ENCODE results near the gene SLC26A4. TPM values are rescaled to one million over a fixed set of nuclear protein-coding genes. Genes with fewer than 3 reads are reported as not detected.

Gene SLC26A4
- total RNA-seq, 1 experiment from 2014 or later: 59.2 TPM

- DNase-seq (ENCODE audit: low read depth): no peak
Observed at GRCh38 chr7:107744345-107744750, 83.7 kb downstream of the SLC26A4 start.

DNA sequence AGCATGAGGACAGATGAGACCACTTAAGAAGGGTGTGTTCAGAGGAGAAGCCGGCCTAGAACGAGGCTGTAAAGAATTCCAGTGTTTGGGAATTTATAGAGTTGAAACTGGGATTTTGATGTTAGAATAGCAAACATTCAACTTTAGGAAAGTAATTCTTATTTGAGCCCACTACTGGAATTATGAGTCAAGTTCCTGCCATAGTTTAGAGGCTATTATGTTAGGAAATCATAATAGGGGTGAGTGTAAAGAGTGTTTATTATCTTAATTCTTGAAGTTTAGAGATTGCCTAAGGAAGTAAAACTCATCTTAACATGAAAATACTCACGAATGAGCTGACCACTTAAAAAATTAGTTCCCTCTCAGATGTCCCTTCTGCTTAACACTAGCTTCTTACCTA, 85.4 kb downstream of the SLC26A4 start:
- DNase-seq (ENCODE audit: low read depth): no peak

- DNase-seq (ENCODE audit: low read depth): no peak
Observed at GRCh38 chr7:107751113-107751512, 90.5 kb downstream of the SLC26A4 start.

DNA sequence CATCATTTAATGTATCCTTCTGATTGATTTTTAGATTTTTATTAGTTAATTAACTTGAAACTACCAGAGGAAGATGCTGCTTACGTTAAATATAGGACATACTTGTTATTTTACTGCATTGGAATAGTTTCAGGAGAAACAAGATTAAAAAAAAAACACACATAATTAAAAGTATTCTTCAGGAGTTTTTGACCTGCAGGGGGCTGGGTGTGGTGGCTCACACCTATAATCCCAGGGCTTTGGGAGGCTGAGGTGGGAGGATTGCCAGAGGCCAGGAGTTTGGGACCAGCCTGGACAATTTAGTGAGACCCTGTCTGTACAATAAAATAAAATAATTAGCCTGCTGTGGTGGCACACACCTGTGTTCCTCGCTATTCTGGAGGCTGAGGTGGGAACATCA, 94.0 kb downstream of the SLC26A4 start:
- no peak for DNase-seq (ENCODE audit: low read depth)

DNA sequence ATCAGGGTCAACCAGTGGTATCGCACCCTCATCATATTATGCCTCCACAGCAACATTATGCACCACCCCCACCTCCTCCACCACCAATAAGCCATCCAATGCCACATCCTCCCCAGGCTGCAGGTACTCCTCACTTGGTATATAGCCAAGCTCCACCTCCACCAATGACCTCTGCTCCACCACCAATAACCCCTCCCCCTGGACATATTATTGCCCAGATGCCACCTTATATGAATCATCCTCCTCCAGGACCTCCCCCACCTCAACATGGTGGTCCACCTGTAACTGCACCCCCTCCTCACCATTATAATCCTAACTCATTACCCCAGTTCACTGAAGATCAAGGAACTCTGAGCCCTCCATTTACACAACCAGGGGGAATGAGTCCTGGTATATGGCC, 98.0 kb downstream of the SLC26A4 start:
- no peak for DNase-seq (ENCODE audit: low read depth)

- DNase-seq (ENCODE audit: low read depth): no peak
Observed at GRCh38 chr7:107767391-107767790, 106.8 kb downstream of the SLC26A4 start.

Other genes with a start within 250 kb of the SLC26A4 start
- not detected in 2 replicates for gene GPR22, start 190.8 kb upstream of the SLC26A4 start, total RNA-seq (2014; rRNA removed)
- gene COG5, start 96.9 kb upstream of the SLC26A4 start, total RNA-seq (2014; rRNA removed): 31.1 and 41.0 TPM in 2 replicates
- gene DUS4L, start 96.9 kb upstream of the SLC26A4 start, total RNA-seq (2014; rRNA removed): 13.9 and 17.8 TPM in 2 replicates
- gene BCAP29, start 80.6 kb upstream of the SLC26A4 start, total RNA-seq (2014; rRNA removed): 214 and 242 TPM in 2 replicates
- 37.6 and 42.8 TPM in 2 replicates for gene CBLL1, start 83.3 kb downstream of the SLC26A4 start, total RNA-seq (2014; rRNA removed)
- gene SLC26A3, start 142.4 kb downstream of the SLC26A4 start, total RNA-seq (2014; rRNA removed): not detected in 2 replicates
- 109 and 220 TPM in 2 replicates for gene DLD, start 230.4 kb downstream of the SLC26A4 start, total RNA-seq (2014; rRNA removed)